Epithelial cell of proximal tubule (primary cell): Measurements from ENCODE around the gene FZD2. TPM values are rescaled to one million over a fixed set of nuclear protein-coding genes. Genes with fewer than 3 reads are reported as not detected.
A peak's percentile ranks its signal among the peaks of the same experiment; 100 is the strongest.

ENCODE experiments used
- DNase-seq: peaks from one replicate; pipeline ENCODE4 v3.0.0-alpha.2; 2011; ENCODE audit warnings: low read depth
- H3K4me3 ChIP-seq: 2 replicates; pipeline ENCODE4 v1.5.1; 2011; ENCODE audit warnings: low read depth, mild to moderate bottlenecking, low read length
- CTCF ChIP-seq: conservative IDR thresholded peaks from 2 replicates; pipeline ENCODE4 v1.5.1; 2012; ENCODE audit warnings: low read depth, mild to moderate bottlenecking, low read length
- total RNA-seq: library from RNA; depleted of rRNA; stranded (reverse); fragments of >200 nt; gene quantifications from 2 replicates; pipeline ENCODE4 v1.2.3, GENCODE V29; 2015

Gene FZD2
- total RNA-seq, 1 donor from 2014 or later: 4.1 TPM

GRCh38 chr17:44540246-44541084 lies 16.8 kb upstream of the FZD2 start:
- DNase-seq: no peak
- no peak for TF ChIP-seq CTCF
- H3K4me3 ChIP-seq: no peak overlapping the region

- H3K4me3 ChIP-seq: no peak overlapping the region
- TF ChIP-seq CTCF: no peak
- DNase-seq: no peak
These were observed 15.3 kb upstream of the FZD2 start for GRCh38 chr17:44541884-44542581.

- no peak overlapping the region for H3K4me3 ChIP-seq
- no peak for TF ChIP-seq CTCF
- DNase-seq: peak; percentile 67
These were observed 13.9 kb upstream of the FZD2 start for GRCh38 chr17:44543213-44543904.

GRCh38 chr17:44543905-44544523 lies 13.3 kb upstream of the FZD2 start:
- no peak for DNase-seq
- TF ChIP-seq CTCF: no peak
- H3K4me3 ChIP-seq: no peak overlapping the region

GRCh38 chr17:44546671-44547606 lies 10.3 kb upstream of the FZD2 start:
- DNase-seq: no peak
- no peak overlapping the region for H3K4me3 ChIP-seq

More at GRCh38 chr17:44546671-44547606, 10.3 kb upstream of the FZD2 start:
- no peak for TF ChIP-seq CTCF
